ENCODE data around the gene NXPH2.
"Not testable (repeated sequence)": the region's sequence is repeated elsewhere in the genome, so short reads cannot be mapped to it uniquely, and the experiment has no call there.

NXPH2 gene

DNA sequence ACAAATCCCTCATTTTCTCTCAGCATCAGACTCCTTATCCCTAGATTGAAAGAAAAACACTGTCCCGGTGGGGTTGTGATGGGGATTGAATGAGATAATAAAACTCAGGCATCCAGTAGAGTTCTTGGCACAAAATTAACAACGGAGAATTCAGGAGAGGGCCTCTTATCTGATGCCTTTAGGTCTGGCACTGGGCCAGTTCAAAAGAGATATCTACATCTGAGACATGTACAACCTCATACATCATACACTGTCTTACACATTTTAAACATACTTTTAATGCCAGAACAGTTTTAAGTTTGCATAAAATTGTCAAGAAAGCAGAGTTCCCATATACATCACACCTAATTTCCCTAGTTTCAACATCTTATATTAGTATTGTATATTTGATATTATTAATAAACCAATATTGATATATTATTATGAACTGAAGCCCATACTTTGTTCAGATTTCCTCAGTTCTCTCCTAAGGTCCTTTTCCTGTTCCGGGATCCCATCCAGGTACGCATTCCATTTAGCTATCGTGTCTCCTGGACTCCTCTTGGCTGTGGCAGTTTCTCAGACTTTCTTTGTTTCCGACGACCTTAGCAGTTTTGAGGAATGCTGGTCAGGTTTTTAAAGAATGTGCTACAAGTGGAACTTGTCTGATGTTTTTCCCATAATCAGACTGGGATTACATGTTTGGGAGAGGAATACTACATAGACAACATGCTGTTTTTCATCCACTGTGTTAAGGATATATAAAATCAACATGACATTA lies 27.8 kb downstream of the NXPH2 start:
- DNase-seq: no peak

DNA sequence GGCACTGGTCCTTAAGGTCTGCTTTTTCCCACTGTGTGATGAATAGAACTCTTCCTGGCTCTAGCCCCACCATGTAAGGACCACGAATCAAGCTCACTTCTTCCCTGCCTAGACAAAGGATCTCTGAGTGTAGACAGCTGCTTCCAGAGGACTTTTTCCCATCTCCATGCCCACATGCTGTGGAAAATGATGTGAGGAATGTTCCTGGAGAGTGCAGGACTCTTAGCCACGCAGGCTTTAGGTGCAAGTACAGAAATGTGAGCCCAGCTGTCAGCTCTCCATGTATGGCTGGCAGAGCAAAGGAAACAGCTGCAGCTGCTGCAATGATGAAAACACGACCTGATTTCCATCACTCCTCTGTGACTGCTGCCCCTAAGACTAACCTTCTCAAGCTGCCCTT lies 35.5 kb downstream of the NXPH2 start:
- DNase-seq: peak; percentile 10

DNA sequence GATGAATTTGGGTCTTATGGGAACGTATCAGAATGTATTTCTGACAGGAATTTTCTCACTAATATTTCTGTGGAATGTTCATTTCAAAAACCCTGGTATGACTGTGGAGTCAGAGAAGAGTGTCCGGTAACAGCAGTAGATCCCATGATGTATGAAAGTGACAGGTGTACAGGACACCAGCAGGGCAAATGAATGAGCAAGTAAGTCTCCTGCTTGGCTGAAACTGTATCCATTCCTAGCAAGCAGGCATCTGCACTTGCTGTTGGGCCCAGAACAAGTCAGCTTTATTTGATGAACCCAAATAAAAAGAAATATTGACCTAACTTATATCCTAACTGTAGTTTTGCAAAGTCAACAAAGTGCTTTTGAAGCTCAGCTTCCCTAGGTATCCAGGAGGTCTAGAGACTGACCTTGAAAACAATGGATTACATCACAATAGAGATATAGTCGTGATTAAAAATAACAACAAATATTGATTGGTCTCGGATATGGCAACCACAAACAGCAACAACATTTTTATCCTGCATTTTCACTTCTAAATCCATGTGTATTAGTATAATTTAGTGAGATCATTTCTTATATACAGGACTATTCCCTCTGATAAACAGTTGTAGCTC lies 37.6 kb downstream of the NXPH2 start:
- no peak for DNase-seq

DNA sequence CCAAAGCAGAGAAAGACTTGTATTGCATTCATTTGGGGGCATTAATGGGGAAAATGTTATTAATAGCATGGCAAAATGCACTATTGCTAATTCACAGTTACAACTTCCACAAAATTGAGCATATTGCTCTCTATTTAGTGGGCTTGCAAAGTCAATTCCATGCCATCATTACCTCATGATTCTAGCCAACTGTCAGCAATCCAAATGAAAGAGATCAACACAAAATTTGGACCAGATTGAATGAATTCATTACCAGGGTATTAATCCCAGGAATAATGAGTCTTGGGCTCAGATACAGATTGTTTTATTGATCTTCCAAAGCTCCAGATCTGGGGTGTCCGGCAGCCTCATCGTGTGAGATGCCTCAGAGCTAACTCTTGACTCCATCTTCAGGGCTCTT lies 38.3 kb downstream of the NXPH2 start:
- no peak for DNase-seq

DNA sequence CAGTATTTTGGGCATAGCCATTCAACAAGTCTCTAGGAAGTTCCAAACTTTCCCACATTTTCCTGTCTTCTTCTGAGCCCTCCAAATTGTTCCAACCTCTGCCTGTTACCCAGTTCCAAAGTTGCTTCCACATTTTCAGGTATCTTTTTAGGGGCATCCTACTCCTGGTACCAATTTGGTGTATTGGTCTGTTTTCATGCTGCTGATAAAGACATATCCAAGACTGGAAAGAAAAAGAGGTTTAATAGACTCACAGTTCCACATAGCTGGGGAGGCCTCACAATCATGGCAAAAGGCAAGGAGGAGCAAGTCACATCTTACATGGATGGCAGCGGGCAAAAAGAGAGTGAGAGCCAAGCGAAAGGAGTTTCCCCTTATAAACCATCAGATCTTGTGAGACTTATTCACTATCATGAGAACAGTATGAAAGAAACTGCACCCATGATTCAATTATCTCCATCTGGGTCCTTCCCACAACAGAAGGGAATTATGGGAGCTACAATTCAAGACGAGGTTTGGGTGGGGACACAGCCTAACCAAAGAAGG lies 43.1 kb downstream of the NXPH2 start:
- not testable (repeated sequence) for DNase-seq

DNA sequence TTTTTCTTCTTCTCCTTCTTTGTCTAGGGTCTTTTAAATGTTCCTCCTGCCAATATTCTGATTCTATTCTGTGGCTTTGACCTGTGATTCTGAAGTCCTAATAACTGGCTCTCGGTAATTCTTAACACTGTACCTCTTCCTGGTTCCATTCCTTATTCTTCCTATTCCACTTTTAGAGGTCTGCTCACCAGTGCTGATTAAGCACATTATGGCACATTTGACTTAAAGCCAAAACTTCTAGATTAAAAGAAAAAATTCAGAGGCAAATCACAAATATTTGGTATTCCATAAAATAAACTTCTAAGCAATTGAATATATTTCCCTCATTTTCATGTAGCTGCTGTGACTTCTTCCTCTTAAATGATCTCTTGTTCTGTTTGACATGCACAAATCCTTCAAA lies 47.5 kb downstream of the NXPH2 start:
- no peak for DNase-seq

DNA sequence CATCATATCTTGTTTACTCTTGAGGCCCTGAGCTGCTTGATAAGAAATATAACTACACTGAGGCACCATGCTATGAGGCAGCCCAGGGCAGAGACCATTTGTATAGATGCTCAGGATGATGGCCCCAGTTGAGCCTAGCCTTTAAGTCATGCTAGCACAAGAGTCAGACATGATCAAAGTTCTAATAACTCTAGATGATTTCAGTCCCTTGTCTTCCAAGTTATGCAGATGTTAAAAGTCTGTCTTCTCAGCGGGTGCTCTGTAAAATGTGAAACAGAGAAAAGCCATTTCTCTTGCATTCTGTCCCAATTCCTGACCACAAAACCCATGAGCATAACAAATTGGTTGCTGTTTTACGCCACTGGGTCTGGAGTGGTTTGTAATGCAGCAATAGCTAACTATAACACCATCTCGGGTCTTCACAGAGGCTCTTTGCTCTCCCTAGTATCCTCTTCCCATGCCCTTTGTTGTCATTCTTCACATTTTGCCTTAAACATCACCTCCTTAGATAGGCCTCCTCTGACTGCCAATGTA lies 49.6 kb downstream of the NXPH2 start:
- no peak for DNase-seq

DNA sequence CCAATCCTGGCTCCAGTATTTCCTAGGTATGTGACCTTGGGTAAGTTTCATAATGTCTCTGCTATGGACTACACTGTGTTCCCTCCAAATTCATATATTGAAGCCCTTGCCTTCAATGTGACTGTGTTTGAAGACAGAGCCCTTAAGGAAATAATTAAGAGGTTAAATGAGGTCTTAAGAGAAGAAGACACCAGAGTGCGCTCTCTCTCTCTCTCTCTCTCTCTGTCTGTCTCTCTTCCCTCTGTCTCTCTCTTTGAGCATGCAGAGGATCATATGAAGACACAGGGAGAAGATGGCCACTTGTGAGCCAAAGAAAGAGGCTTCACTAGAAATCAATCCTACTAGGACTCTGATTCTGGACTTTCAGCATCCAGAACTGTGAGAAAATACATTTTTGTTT lies 52.2 kb downstream of the NXPH2 start:
- DNase-seq: no peak

DNA sequence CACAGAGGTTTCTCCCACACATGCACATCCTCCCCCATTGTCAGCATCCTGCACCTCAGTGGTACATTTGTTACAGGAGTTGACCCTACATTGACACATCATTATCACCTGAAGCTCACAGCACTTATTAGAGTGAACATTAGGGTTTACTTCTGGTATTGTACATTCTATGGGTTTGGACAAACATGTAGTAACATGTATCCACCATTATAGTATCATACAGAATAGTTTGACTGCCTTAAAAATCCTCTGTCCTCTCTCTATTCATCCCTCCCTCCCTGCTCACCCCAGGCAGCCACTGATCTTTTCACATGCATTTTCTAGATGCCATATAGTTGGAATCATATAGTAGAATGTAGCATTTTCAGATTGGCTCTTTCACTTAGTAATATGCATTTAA lies 53.5 kb downstream of the NXPH2 start:
- DNase-seq: no peak

DNA sequence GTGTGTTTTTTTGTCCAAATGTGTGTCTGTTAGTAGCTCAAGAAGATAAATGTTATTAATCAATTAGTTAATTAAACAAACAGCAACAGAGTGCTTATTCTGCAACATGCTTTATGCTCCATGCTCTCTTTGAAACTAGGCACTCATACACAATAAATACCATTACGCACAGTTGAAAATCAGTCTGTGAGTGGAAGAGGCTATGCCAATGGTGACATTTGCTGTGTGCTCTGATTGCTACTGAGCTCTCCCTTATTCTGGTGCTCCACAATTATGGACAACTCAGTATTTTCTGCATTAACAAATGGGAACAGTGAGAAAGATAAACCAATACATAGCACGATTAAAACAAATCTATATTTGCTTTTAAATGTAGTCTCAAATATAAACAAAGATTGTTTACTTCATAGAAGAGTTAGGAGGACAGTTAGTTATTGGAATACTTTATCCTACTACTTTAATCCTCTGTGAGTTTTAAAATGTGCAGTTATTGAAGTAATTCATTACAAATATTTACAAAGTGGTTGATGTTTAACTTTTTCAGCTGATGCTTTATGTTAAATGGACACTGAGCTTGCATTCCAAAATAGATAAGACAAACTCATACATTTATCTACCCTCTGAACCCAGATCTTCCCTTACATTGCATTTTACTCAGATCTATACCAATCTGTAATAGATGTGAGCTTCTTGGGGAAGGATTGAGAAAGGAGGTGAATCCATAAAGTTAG lies 55.3 kb downstream of the NXPH2 start:
- DNase-seq: no peak

DNA sequence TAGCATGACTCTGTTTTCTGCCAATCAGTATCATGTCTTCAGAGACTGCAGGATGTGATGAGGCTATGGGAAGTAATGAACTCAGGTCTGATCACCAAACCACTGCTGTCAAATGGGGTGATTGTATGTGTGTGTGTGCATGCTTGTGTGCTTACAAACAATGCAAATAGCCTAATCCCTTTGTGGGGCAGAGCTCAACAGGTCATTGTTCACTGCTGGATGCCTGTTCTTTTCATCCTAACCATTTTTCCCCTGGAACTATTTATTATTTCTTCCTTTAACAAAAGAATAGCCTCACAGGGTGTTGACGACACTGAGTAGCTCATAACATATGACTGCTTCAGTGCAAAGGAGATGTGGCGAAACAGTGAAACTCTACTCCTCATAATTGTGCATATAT lies 55.9 kb downstream of the NXPH2 start:
- no peak for DNase-seq

DNA sequence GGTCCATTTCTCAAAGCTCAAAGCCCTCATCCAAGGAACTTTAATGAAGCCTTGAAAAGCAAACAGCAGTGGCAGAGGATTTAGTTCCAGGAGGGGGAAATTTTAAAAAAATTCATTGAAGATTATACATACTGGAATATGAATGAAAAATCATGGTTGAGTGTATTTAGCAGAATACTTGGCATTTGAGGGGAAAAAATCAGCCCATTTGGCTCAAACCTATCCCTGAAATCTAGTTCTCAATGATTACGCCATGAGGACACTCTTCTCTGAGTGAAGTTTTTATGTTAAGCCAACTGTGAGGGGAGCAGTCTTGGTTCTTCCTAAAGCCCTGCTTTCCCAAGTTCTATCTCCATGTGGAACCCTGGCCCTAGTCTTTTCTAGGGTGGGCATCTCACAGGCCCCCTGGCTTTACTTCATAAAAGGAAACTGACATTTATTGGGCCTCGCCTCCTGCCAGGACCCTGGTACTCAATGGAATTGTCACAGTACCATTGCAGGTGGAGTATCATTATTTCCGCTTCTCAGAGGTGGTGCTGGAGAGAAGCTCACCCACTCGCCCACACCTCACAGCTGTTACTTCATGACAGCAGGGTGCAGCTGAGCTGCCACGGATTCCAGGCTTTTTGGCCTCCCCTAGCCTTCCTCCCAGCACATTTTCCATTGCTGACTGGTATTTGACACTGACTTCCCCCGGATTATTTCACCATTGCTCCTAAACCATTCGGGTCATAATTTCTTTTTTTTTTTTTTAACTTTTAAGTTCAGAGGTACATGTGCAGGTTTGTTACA lies 56.8 kb downstream of the NXPH2 start:
- no peak for DNase-seq

DNA sequence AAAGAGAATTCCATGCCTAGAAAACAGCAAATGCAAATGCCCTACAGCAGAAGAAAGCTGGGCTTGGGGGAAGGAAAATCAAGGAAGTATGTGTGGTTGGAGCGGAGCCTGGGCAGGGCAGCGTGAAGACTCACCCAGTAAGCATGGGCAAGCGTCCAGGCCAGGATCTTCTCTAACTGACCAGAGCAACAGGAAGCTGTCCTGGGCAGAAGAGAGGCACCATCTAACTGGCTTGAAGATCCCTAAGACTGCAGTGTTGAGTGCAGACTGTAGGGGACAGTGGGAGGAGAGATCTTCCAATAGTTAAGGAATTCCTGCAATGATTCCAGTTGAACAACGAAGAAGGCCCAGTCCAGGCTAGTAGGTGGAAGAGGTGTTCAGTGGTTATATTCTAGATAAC lies 57.9 kb downstream of the NXPH2 start:
- DNase-seq: no peak

DNA sequence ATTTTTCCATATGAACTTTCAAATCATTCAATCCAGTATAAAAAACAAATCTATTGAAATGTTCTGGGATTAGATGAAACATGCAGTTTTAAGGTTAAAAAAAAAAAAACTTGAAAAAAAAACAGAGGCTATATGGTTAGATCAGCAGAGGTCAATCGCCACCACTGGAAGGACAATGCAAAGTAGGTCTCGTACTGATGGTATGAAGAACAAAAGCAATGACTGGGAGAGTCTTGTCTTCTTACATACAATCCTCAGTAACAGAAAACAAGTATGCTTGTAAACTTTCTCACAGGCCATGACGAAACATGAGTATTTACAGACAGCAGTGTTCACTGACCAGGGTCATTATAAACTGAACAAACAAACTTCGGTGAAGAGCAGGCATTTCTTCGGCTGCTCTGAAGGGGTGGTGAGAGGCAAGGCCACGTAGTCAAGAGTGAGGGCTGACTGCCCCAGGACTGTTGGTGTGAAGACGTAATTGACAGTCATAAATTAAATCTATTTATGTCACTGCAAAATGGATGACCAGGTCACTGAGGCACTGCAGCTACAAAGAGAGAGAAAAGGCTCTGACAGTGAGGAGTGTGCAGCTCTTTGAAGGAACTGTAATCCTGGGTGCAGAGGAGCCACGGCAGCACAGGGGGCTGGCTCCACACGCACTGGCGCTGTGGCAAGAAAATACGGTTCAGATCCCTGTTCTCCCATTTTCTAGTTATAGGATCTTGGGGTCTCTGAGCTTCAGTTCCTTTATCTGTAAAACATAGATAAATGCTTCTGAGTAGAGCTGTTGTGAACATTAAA lies 60.0 kb downstream of the NXPH2 start:
- no peak for DNase-seq

DNA sequence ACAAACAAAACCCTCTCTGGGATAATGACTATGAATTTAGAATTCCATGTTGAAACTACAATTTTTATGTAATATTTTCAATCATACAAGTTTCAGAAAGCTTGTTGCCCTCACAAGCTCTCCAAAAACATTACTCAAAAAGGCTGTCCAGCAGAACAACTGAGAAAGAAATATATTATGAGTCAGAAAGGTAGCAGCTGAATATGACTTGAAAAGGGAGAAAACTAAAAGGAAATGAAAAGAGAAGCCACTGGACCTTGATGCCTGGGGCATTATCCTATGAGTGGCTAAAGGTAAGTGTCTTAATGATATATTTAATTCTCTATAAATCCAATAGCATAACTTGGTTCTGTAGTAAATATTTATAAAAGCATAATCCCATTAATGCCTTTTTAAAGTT lies 61.8 kb downstream of the NXPH2 start:
- DNase-seq: no peak

DNA sequence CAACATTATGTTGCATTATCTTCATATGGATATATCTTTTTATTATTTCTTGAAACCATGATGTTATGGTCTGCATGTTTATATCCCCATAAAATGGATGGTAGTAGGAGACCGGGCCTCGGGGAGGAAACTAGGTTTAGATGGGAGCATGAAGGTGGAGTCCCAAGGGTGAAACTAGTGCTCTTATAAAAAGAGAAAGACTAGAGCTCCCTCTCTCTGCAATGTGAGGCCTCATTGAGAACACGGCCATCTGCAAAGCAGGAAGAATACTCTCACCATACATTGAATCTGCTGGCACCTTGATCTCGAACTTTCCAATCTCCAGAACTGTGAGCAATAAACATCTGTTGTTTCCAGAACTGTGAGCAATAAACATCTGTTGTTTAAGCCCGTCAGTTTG lies 64.0 kb downstream of the NXPH2 start:
- no peak for DNase-seq

DNA sequence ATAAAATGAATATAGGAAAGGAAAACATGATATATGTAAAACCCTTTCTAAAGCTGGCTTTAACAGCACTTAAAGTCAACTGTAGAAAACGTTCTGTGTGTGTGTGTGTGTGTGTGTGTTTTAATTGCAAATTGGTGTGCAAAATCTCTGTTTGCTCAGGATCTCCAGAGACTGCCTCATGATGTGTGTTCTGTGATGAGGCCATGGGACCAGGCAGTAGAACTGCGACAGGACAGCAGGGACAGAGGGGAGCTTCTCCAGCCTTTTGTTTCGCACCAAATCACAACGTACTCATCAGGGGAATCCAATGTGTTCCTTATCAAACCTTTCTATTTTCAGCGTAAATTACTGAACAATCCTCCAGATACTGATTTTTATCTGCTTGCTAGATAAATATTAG lies 66.7 kb downstream of the NXPH2 start:
- DNase-seq: no peak

DNA sequence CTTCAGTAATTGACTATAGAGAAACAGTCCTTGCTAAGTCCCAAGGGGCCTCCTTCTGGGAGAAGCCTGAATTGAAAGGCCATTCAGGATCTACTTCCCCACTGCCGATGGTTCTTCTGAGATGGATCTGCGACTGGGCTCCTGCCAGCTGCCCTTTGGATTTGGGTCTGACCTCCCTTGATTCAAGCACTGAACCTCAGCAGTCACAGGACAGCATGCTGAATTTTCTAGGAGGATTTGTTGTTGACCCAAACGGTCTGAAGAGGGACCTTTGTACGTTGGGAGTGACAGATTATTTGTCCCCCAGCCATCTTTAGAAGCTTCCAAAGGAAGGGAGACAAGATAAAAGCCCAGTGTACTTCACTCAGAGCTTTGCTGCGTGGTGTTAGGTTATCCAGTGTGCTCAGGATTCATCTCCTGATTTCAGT lies 67.1 kb downstream of the NXPH2 start:
- no peak for DNase-seq

DNA sequence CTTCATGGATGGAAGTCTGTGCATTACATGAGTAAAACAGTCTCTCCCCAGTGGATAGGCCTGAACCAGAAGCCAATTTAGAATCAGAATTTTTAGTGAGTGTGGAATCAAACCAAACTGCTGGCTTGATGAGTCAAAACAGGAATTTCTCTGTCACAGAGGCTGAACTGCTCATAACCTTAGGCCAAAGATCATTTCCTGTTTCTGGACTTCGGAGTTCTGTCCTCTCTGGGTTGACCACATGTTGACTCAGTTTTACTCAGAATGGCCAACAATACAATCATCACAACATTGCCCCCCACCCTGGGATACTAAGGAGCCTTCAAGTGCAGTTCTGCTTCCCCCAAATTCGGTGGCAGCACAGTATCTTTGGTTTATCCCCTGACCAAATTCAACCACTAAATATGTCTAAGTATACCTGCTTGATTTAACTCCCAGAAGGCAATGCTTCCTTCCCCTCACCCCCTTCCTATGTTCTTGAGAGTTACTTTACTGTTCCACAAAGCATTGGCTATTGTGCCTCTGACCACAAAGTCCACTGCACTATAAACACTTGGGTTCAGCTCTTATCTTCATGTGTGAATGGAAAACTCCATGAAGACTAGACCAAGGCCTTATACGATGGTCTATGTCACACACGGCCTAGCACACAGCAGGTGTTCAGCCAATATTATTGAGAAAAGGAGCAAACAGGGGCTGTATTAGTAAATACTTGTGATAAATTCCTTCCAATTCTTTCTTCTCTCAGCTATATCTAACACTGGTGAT lies 67.8 kb downstream of the NXPH2 start:
- no peak for DNase-seq

DNA sequence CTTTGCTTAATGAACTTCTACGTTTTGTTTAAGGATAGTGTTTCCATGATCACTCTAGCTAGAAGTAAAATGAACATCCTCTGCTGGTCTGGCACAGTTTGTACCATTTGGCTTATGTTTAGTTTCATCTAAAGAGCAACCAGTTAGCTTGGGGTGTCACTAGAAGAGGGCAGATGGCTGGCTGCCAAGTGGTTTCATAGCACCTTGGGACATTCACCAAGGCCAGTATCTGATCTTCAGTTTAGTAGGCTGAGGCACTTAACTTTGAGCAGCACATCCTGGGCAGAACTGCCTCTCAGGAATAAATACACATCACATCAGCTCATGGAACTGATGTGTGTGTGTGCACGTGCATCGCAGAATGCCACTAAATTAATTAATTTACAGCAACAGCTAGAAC lies 68.4 kb downstream of the NXPH2 start:
- peak; percentile 10 for DNase-seq

DNA sequence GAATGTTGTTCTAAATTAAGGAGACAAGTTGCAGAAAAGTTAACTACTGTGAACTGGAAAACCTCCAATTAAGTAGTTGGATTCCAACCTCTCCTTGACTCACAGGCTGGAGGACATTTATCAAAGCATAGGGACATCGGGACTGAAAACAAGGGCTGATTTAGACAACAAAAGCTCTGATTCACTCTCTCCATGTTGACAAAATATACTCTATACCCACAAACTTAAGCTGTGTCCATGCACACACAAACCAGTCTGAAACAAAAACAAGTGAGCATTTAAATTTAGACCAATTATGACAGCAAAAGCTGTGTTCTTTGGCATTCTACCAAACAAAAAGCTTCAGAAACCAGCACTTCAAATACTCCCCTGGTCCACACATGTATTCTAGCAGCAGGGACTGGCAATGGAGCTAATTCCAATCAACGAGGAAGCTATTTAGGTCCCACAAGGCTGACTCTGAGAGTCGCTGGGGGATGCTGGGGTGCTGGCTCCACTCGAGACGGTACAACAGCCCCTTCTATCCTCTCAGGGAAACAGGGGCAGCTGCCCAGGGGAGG lies 71.4 kb downstream of the NXPH2 start:
- DNase-seq: no peak

Data from DMS79 (cell line).